Retinal pigment epithelial cell (primary cell): ENCODE results near the gene MYH11.
"Not testable (repeated sequence)": the region's sequence is repeated elsewhere in the genome, so short reads cannot be mapped to it uniquely, and the experiment has no call there.

Experiments
- DNase-seq: peaks from one replicate; pipeline ENCODE4 v3.0.0-alpha.2; 2010; ENCODE audit warnings: low read depth
- H3K4me3 ChIP-seq: 2 replicates; pipeline ENCODE4 v1.5.1; 2011; ENCODE audit warnings: mild to moderate bottlenecking, low read length, control low read depth, moderate library complexity
- CTCF ChIP-seq: conservative IDR thresholded peaks from 2 replicates; pipeline ENCODE4 v1.5.1; 2011; ENCODE audit warnings: low read depth, low read length, control low read depth, inconsistent platforms

MYH11 gene

GRCh38 chr16:15810949-15811348 lies 45.9 kb downstream of the MYH11 start:
- TF ChIP-seq CTCF: no peak

GRCh38 chr16:15810411-15810810 lies 46.4 kb downstream of the MYH11 start:
- no peak for DNase-seq
- H3K4me3 ChIP-seq: no peak overlapping the region
- TF ChIP-seq CTCF: no peak

More at GRCh38 chr16:15810949-15811348, 45.9 kb downstream of the MYH11 start:
- no peak overlapping the region for H3K4me3 ChIP-seq
- no peak for DNase-seq

GRCh38 chr16:15809297-15809696 lies 47.5 kb downstream of the MYH11 start:
- DNase-seq, H3K4me3 ChIP-seq: not testable (repeated sequence)

GRCh38 chr16:15808071-15808470 lies 48.8 kb downstream of the MYH11 start:
- no peak overlapping the region for H3K4me3 ChIP-seq
- DNase-seq: no peak
- TF ChIP-seq CTCF: no peak

GRCh38 chr16:15807603-15808009 lies 49.2 kb downstream of the MYH11 start:
- no peak for TF ChIP-seq CTCF
- H3K4me3 ChIP-seq: no peak overlapping the region
- DNase-seq: no peak

- no peak for TF ChIP-seq CTCF
- H3K4me3 ChIP-seq: no peak overlapping the region
- DNase-seq: no peak
These were observed 53.2 kb downstream of the MYH11 start for GRCh38 chr16:15803618-15804017.

- no peak for TF ChIP-seq CTCF
- DNase-seq: no peak
- no peak overlapping the region for H3K4me3 ChIP-seq
These were observed 56.9 kb downstream of the MYH11 start for GRCh38 chr16:15799851-15800495.

GRCh38 chr16:15798671-15799070 lies 58.2 kb downstream of the MYH11 start:
- DNase-seq: no peak
- no peak for TF ChIP-seq CTCF
- no peak overlapping the region for H3K4me3 ChIP-seq
